HG03108 (cell line): ENCODE data around the gene DOCK7.
"Not testable (repeated sequence)": the region's sequence is repeated elsewhere in the genome, so short reads cannot be mapped to it uniquely, and the experiment has no call there.

Source experiments
- ATAC-seq: cut with Tn5 transposase; IDR thresholded peaks from one replicate; pipeline ENCODE4 v1.9.1; 2021; ENCODE audit warnings: moderate library complexity; ENCODE audit not compliant: unreplicated experiment

The DOCK7 gene

GRCh38 chr1:62687903-62688686 lies at the start of gene DOCK7:
Gene DOCK7 (minus strand): TSS chr1:62688386. CDS start chr1:62688264, 122 bp downstream.
- peak; percentile 69 for ATAC-seq

- no peak for ATAC-seq
Observed at GRCh38 chr1:62735491-62736171, 47.4 kb upstream of the DOCK7 start.

GRCh38 chr1:62732331-62732730 lies 44.1 kb upstream of the DOCK7 start:
- ATAC-seq: no peak

- no peak for ATAC-seq
Observed at GRCh38 chr1:62728963-62729362, 40.8 kb upstream of the DOCK7 start.

- ATAC-seq: no peak
Observed at GRCh38 chr1:62727656-62728407, 39.6 kb upstream of the DOCK7 start.

GRCh38 chr1:62726011-62726442 lies 37.8 kb upstream of the DOCK7 start:
- ATAC-seq: no peak

- ATAC-seq: no peak
Observed at GRCh38 chr1:62725255-62725654, 37.1 kb upstream of the DOCK7 start.

GRCh38 chr1:62724430-62724829 lies 36.2 kb upstream of the DOCK7 start:
- ATAC-seq: no peak

- no peak for ATAC-seq
Observed at GRCh38 chr1:62723883-62724282, 35.7 kb upstream of the DOCK7 start.

- ATAC-seq: peak; percentile 76
Observed at GRCh38 chr1:62722796-62723195, 34.6 kb upstream of the DOCK7 start.

- ATAC-seq: no peak
Observed at GRCh38 chr1:62720946-62721554, 32.9 kb upstream of the DOCK7 start.

- not testable (repeated sequence) for ATAC-seq
Observed at GRCh38 chr1:62718400-62718799, 30.2 kb upstream of the DOCK7 start.

GRCh38 chr1:62717483-62717882 lies 29.3 kb upstream of the DOCK7 start:
- ATAC-seq: no peak

- no peak for ATAC-seq
Observed at GRCh38 chr1:62716397-62716796, 28.2 kb upstream of the DOCK7 start.

- no peak for ATAC-seq
Observed at GRCh38 chr1:62712336-62713243, 24.4 kb upstream of the DOCK7 start.

- no peak for ATAC-seq
Observed at GRCh38 chr1:62707744-62708120, 19.5 kb upstream of the DOCK7 start.

- ATAC-seq: no peak
Observed at GRCh38 chr1:62706985-62707743, 19.0 kb upstream of the DOCK7 start.

- not testable (repeated sequence) for ATAC-seq
Observed at GRCh38 chr1:62698161-62698560, 10.0 kb upstream of the DOCK7 start.

GRCh38 chr1:62694479-62694878 lies 6.3 kb upstream of the DOCK7 start:
- ATAC-seq: not testable (repeated sequence)
